IMR-90 (cell line): ENCODE data around the gene STK40. TPM values are rescaled to one million over a fixed set of nuclear protein-coding genes. Genes with fewer than 3 reads are reported as not detected.
A peak's percentile ranks its signal among the peaks of the same experiment; 100 is the strongest.

Experiments used
- ATAC-seq: fragments of 200-7000 bp; cut with Tn5 transposase; 2 replicates; pipeline ENCODE4 v1.9.1; 2020; ENCODE audit warnings: low read depth, mild to moderate bottlenecking, moderate library complexity
- BruUV-seq: library from RNA; stranded (reverse); fragments of 400-500 nt; replicated peaks from 2 replicates; lab custom pipeline; 2021; lab: Mats Ljungman, UMichigan
- CTCF ChIA-PET: fragments of 300-600 bp; formaldehyde crosslinking; extraction: SDS; loops from one replicate; lab custom pipeline; 2021; ENCODE audit warnings: antibody characterized with exemption; lab: Yijun Ruan, JAX
- POLR2A ChIA-PET: fragments of 300-600 bp; sonication (Branson Sonifier 250); formaldehyde crosslinking; loops from one replicate; lab custom pipeline; 2022; ENCODE audit warnings: antibody characterized with exemption; ENCODE audit not compliant: unreplicated experiment; lab: Charles Lee
- DNase-seq: peaks from one replicate; pipeline ENCODE4 v3.0.0; 2013
- H2AFZ ChIP-seq: replicated peaks from 2 replicates; pipeline ENCODE3; 2013; ENCODE audit warnings: low read length, mild to moderate bottlenecking; ENCODE audit not compliant: poor library complexity
- H2AK5ac ChIP-seq: 2 replicates; pipeline ENCODE4 v1.6.1; 2013; ENCODE audit warnings: low read depth, low read length, inconsistent platforms
- H2AK9ac ChIP-seq: replicated peaks from 2 replicates; pipeline ENCODE3; 2013; ENCODE audit warnings: mild to moderate bottlenecking, low read depth, low read length, moderate library complexity; ENCODE audit not compliant: poor library complexity
- H2BK120ac ChIP-seq: 2 replicates; pipeline ENCODE4 v1.6.1; 2013; ENCODE audit warnings: low read depth, low read length, inconsistent platforms
- H2BK15ac ChIP-seq: 3 replicates; pipeline ENCODE4 v1.6.1; 2013; ENCODE audit warnings: low read depth, low read length, inconsistent platforms
- H2BK20ac ChIP-seq: 2 replicates; pipeline ENCODE4 v1.6.1; 2013; ENCODE audit warnings: low read depth, mild to moderate bottlenecking, inconsistent platforms, low read length, moderate library complexity
- H2BK5ac ChIP-seq: 2 replicates; pipeline ENCODE4 v1.6.1; 2013; ENCODE audit warnings: mild to moderate bottlenecking, low read depth, low read length, inconsistent platforms; ENCODE audit not compliant: poor library complexity, severe bottlenecking
- H3K14ac ChIP-seq: replicated peaks from 2 replicates; pipeline ENCODE4 v1.6.1; 2013; ENCODE audit warnings: low read depth, low read length, inconsistent platforms
- H3K18ac ChIP-seq: 2 replicates; pipeline ENCODE4 v1.6.1; 2013; ENCODE audit warnings: low read depth, low read length, control low read depth
- H3K23ac ChIP-seq: 2 replicates; pipeline ENCODE4 v1.6.1; 2013; ENCODE audit warnings: low read depth, low read length, inconsistent platforms
- H3K27ac ChIP-seq: 2 replicates; pipeline ENCODE4 v1.5.1; 2013; ENCODE audit warnings: mild to moderate bottlenecking, control low read depth, low read length; ENCODE audit not compliant: insufficient read depth
- H3K27me3 ChIP-seq: 2 replicates; pipeline ENCODE4 v1.6.1; 2013; ENCODE audit warnings: low read length; ENCODE audit not compliant: control insufficient read depth, insufficient read depth
- H3K36me3 ChIP-seq: 2 replicates; pipeline ENCODE4 v1.6.1; 2013; ENCODE audit warnings: low read length, mixed read lengths; ENCODE audit not compliant: control insufficient read depth, insufficient read depth
- H3K4ac ChIP-seq: 2 replicates; pipeline ENCODE4 v1.6.1; 2013; ENCODE audit warnings: low read depth, low read length, inconsistent platforms
- H3K4me1 ChIP-seq: 2 replicates; pipeline ENCODE4 v1.6.1; 2013; ENCODE audit warnings: low read length, mixed read lengths; ENCODE audit not compliant: control insufficient read depth, insufficient read depth
- H3K4me2 ChIP-seq: 2 replicates; pipeline ENCODE4 v1.6.1; 2013; ENCODE audit warnings: low read depth, mild to moderate bottlenecking, control low read depth, low read length, moderate library complexity
- H3K4me3 ChIP-seq: 2 replicates; pipeline ENCODE4 v1.5.1; 2013; ENCODE audit warnings: low read depth, mild to moderate bottlenecking, control low read depth, low read length, moderate library complexity; ENCODE audit not compliant: insufficient read depth
- H3K56ac ChIP-seq: 2 replicates; pipeline ENCODE4 v1.6.1; 2013; ENCODE audit warnings: low read length, inconsistent platforms; ENCODE audit not compliant: insufficient read depth; ENCODE audit errors: extremely low read depth
- H3K79me1 ChIP-seq, 2 experiments: 2 replicates each; pipeline ENCODE4 v1.6.1; 2013; ENCODE audit warnings: low read length in 2 of 2, inconsistent platforms in 1 of 2, low read depth in 1 of 2
- H3K9ac ChIP-seq: 2 replicates; pipeline ENCODE4 v1.6.1; 2013; ENCODE audit warnings: low read depth, low read length, control low read depth
- H3K9me1 ChIP-seq: 2 replicates; pipeline ENCODE4 v1.6.1; 2013; ENCODE audit warnings: low read length, inconsistent platforms; ENCODE audit not compliant: insufficient read depth
- H3K9me3 ChIP-seq: 2 replicates; pipeline ENCODE4 v1.6.1; 2013; ENCODE audit warnings: low read length; ENCODE audit not compliant: control insufficient read depth, insufficient read depth
- H4K20me1 ChIP-seq: 2 replicates; pipeline ENCODE4 v1.6.1; 2013; ENCODE audit warnings: low read length, inconsistent platforms; ENCODE audit not compliant: insufficient read depth
- H4K5ac ChIP-seq: 2 replicates; pipeline ENCODE4 v1.6.1; 2013; ENCODE audit warnings: mild to moderate bottlenecking, low read depth, low read length, control low read depth
- H4K8ac ChIP-seq, 2 experiments: 2 replicates each; pipeline ENCODE4 v1.6.1; 2013; ENCODE audit warnings: low read depth in 2 of 2, low read length in 2 of 2, control low read depth in 1 of 2, inconsistent platforms in 1 of 2
- H4K91ac ChIP-seq: 2 replicates; pipeline ENCODE4 v1.6.1; 2013; ENCODE audit warnings: low read depth, low read length, inconsistent platforms; ENCODE audit not compliant: insufficient read depth
- WGBS, 2 experiments: methylation state at CpG; one replicate each; pipeline versions ENCODE4 v1.1.5 to v1.1.7; 2013; ENCODE audit warnings: missing lambda C conversion rate in 2 of 2; ENCODE audit not compliant: insufficient read length in 1 of 2; ENCODE audit errors: extremely low coverage in 2 of 2; 5-methylcytosine and 5-hydroxymethylcytosine counted together
- dilution Hi-C: fragments of 300-500 bp; cut with HindIII; formaldehyde crosslinking; loops from one replicate; pipeline ENCODE4 v1.14.3; 2018; ENCODE audit warnings: low sequenced_read_pairs; ENCODE audit not compliant: unreplicated experiment
- in situ Hi-C: fragments of 300-500 bp; cut with MboI; formaldehyde crosslinking; loops from 3 replicates; pipeline ENCODE4 v1.14.3; 2019; ENCODE audit warnings: low sequenced_read_pairs, inconsistent platforms, mixed read lengths
- intact Hi-C: fragments of 100-400 bp; cut with micrococcal nuclease; formaldehyde crosslinking; loops from 2 replicates; pipeline ENCODE4 v1.10.0; 2022
- polyA plus RNA-seq, 3 experiments: library from polyadenylated mRNA; depleted of rRNA; stranded (reverse); fragments of >200 nt; gene quantifications; 2 replicates each; pipeline ENCODE4 v1.2.3, GENCODE V29; 2012; ENCODE audit warnings: low replicate concordance in 1 of 3
- total RNA-seq: library from RNA; depleted of rRNA; stranded (reverse); fragments of >200 nt; gene quantifications from 2 replicates; pipeline ENCODE4 v1.2.3, GENCODE V29; 2012
- TF ChIP-seq, protein P1 (sequence below): fragments of 150-350 bp; IDR thresholded peaks from 2 replicates; pipeline ENCODE4 v1.6.1; 2017; ENCODE audit warnings: mild to moderate bottlenecking, antibody characterized with exemption, low read length, low read depth

STK40 gene
- total and polyA plus RNA-seq, 2 of the 4 experiments (the other 2 are of a cell fraction), result 16.0 to 29.9 TPM

DNA sequence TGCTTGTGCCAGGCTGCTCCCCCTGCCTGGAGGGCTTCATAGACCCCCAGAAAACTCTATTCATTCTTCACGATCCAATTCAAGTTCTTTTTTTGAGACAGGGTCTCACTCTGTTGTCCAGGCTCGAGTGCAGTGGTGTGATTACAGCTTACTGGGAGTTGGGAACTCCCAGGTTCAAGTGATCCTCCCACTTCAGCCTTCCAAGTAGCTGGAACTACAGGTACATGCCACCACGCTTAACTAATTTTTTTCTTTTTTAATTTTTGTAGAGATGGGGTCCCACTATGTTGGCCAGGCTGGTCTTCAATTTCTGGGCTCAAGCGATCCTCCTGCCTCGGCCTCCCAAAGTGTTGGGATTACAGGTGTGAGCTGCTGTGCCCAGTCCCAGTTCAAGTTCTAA, 4.3 kb downstream of the STK40 start:
- Histone ChIP-seq H2BK5ac (no peak overlapping the region), H2AK5ac (peak overlapping the region; percentile 30; the same call in 1 of the 2 replicates), H3K9me3 (no peaks in the 10 kb centered on the region), H3K36me3 (peaks cover 8% of the 10 kb centered on the region), H3K4ac (no peak overlapping the region), H3K56ac (no peak overlapping the region), H3K79me1 (peaks cover 10 to 74% of the 10 kb centered on the region in 2 experiments), H4K5ac (no peak overlapping the region), H2BK20ac (no peak overlapping the region), H3K4me3 (no peak overlapping the region), H2AFZ (no peak overlapping the region), H3K18ac (no peak overlapping the region), H4K20me1 (peaks cover 64% of the 10 kb centered on the region), H3K23ac (no peak overlapping the region), H3K4me2 (no peak overlapping the region), H3K27me3 (no peaks in the 10 kb centered on the region), H2AK9ac (no peak overlapping the region), H3K9me1 (peaks cover 25% of the 10 kb centered on the region), H3K27ac (no peak overlapping the region), H3K9ac (no peak overlapping the region), H4K91ac (no peak overlapping the region), H3K14ac (no peak overlapping the region), H3K4me1 (peaks cover 6% of the 10 kb centered on the region), H4K8ac (no peak overlapping the region), H2BK15ac (no peak overlapping the region), H2BK120ac (no peak overlapping the region)
- ATAC-seq (no peak), DNase-seq (no peak)
- BruUV-seq, result no TSS peak
- ChIA-PET CTCF (no interaction called here), POLR2A (no interaction called here)
- dilution Hi-C loops (no loop called here), intact Hi-C loops (no loop called here), in situ Hi-C loops (no loop called here)
- TF ChIP-seq, protein P1, sequence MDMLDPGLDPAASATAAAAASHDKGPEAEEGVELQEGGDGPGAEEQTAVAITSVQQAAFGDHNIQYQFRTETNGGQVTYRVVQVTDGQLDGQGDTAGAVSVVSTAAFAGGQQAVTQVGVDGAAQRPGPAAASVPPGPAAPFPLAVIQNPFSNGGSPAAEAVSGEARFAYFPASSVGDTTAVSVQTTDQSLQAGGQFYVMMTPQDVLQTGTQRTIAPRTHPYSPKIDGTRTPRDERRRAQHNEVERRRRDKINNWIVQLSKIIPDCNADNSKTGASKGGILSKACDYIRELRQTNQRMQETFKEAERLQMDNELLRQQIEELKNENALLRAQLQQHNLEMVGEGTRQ, result no peak
- no CpG with 5 or more reads among the region's 5 CpGs for WGBS, 2 experiments
